ENCODE results near the gene ZNF462.

GRCh38 chr9:106962615-106963363 lies 99.8 kb downstream of the ZNF462 start:
- TF ChIP-seq ZFP37 (CRISPR knock-in tag; IDR thresholded peaks at IDR 0.05; ENCODE audit: borderline replicate concordance) (no peak), CTCF (CRISPR knock-in tag; IDR thresholded peaks at IDR 0.05) (no peak), ZHX1 (CRISPR knock-in tag; IDR thresholded peaks at IDR 0.05; ENCODE audit: low read depth) (no peak), FOXC1 (CRISPR knock-in tag; IDR thresholded peaks at IDR 0.05; ENCODE audit: borderline replicate concordance) (no peak), ZNF446 (CRISPR knock-in tag; IDR thresholded peaks at IDR 0.05) (no peak), XRCC5 (optimal IDR thresholded peaks at IDR 0.05; ENCODE audit: low read length) (no peak), CREB3 (CRISPR knock-in tag; IDR thresholded peaks at IDR 0.05) (no peak), HDAC6 (IDR thresholded peaks at IDR 0.05; ENCODE audit: low read depth, low read length) (no peak), ZFP62 (CRISPR knock-in tag; IDR thresholded peaks at IDR 0.05) (no peak), MAFK (conservative IDR thresholded peaks at IDR 0.05 in 1 of 2, IDR thresholded peaks at IDR 0.05 in 1 of 2; ENCODE audit: low read length in 2 of 2) (no peak)
